Hepatocyte (in vitro differentiated cells): Measurements from ENCODE around the gene NME8. TPM values are rescaled to one million over a fixed set of nuclear protein-coding genes. Genes with fewer than 3 reads are reported as not detected.

Source experiments
- DNase-seq: peaks from one replicate; pipeline ENCODE4 v3.0.0-alpha.2; 2016; ENCODE audit warnings: low spot score
- H2AFZ ChIP-seq: fragments of 200-600 bp; sonication (generic); 2 replicates; pipeline ENCODE4 v1.6.0; 2016; ENCODE audit warnings: antibody characterized with exemption, mild to moderate bottlenecking
- H3K27ac ChIP-seq: fragments of 200-600 bp; sonication (generic); 2 replicates; pipeline ENCODE4 v1.5.1; 2016; ENCODE audit warnings: mild to moderate bottlenecking
- H3K27me3 ChIP-seq: fragments of 200-600 bp; sonication (generic); 2 replicates; pipeline ENCODE4 v1.6.1; 2016
- H3K36me3 ChIP-seq: fragments of 200-600 bp; sonication (generic); replicated peaks from 2 replicates; pipeline ENCODE4 v1.5.1; 2016; ENCODE audit warnings: low read depth; ENCODE audit not compliant: insufficient read depth
- H3K4me1 ChIP-seq: fragments of 200-600 bp; sonication (generic); 2 replicates; pipeline ENCODE4 v1.5.1; 2016; ENCODE audit warnings: mild to moderate bottlenecking, moderate library complexity; ENCODE audit not compliant: insufficient read depth
- H3K4me2 ChIP-seq: fragments of 200-600 bp; sonication (generic); 2 replicates; pipeline ENCODE4 v1.6.0; 2016
- H3K4me3 ChIP-seq: fragments of 200-600 bp; sonication (generic); 2 replicates; pipeline ENCODE4 v1.5.1; 2016; ENCODE audit warnings: mild to moderate bottlenecking
- H3K79me2 ChIP-seq: fragments of 200-600 bp; sonication (generic); 2 replicates; pipeline ENCODE4 v1.6.0; 2017; ENCODE audit warnings: mild to moderate bottlenecking
- H3K9me2 ChIP-seq: fragments of 200-600 bp; sonication (generic); replicated peaks from 2 replicates; pipeline ENCODE4 v1.6.0; 2017; ENCODE audit warnings: mild to moderate bottlenecking; ENCODE audit not compliant: insufficient read depth
- H3K9me3 ChIP-seq: fragments of 200-600 bp; sonication (generic); 2 replicates; pipeline ENCODE4 v1.5.1; 2016; ENCODE audit warnings: low read depth, mild to moderate bottlenecking
- H4K20me1 ChIP-seq: fragments of 200-600 bp; sonication (generic); 2 replicates; pipeline ENCODE4 v1.6.0; 2016; ENCODE audit warnings: mild to moderate bottlenecking; ENCODE audit not compliant: insufficient read depth, poor library complexity, severe bottlenecking
- CTCF ChIP-seq: fragments of 200-600 bp; sonication (generic); IDR thresholded peaks from 2 replicates; pipeline ENCODE4 v1.5.1; 2016; ENCODE audit warnings: antibody characterized with exemption, mild to moderate bottlenecking; ENCODE audit not compliant: poor library complexity
- EZH2 ChIP-seq: fragments of 200-600 bp; sonication (generic); IDR thresholded peaks from 2 replicates; pipeline ENCODE4 v1.6.1; 2016; ENCODE audit warnings: antibody characterized with exemption, mild to moderate bottlenecking, borderline replicate concordance
- EZH2phosphoT487 ChIP-seq: fragments of 200-600 bp; sonication (generic); IDR thresholded peaks from one replicate; pipeline ENCODE4 v1.6.1; 2018; ENCODE audit warnings: antibody characterized with exemption, mild to moderate bottlenecking, low read depth, moderate library complexity; ENCODE audit not compliant: unreplicated experiment, severe bottlenecking
- WGBS: methylation state at CpG from one replicate; pipeline ENCODE4 v1.1.6; 2016; ENCODE audit warnings: low lambda C conversion rate; ENCODE audit errors: missing lambda C conversion rate; 5-methylcytosine and 5-hydroxymethylcytosine counted together
- polyA plus RNA-seq: library from polyadenylated mRNA; unstranded; fragments of >200 nt; fragmentation: Nextera tagmentation; extraction: Ambion mirVana; gene quantifications from 2 replicates; pipeline ENCODE4 v1.2.1, GENCODE V29; 2016
- total RNA-seq: library from RNA; depleted of rRNA; stranded (reverse); fragments of >200 nt; gene quantifications from 2 replicates; pipeline ENCODE4 v1.2.3, GENCODE V29; 2014

Gene NME8
- total and polyA plus RNA-seq, 2 experiments from 2014 or later, result not detected

- WGBS, result 89% methylated on average over 6 of the region's 6 CpGs
- H3K27me3 ChIP-seq, result no peaks in the 10 kb centered on the region
- no peak for TF ChIP-seq CTCF
- no peak for TF ChIP-seq EZH2phosphoT487
- no peak for TF ChIP-seq EZH2
Measured at GRCh38 chr7:37882086-37882485, 33.7 kb downstream of the NME8 start.

GRCh38 chr7:37893359-37893758 is 45.0 kb downstream of the NME8 start:
- H3K27me3 ChIP-seq, result no peaks in the 10 kb centered on the region
- no peak for DNase-seq
- no peaks in the 10 kb centered on the region for H3K4me1 ChIP-seq
- no peaks in the 10 kb centered on the region for H3K9me2 ChIP-seq
- no peak overlapping the region for H3K4me2 ChIP-seq
- H4K20me1 ChIP-seq, result no peaks in the 10 kb centered on the region
- no peak overlapping the region for H2AFZ ChIP-seq
- H3K4me3 ChIP-seq, result no peak overlapping the region
- TF ChIP-seq CTCF (no peak), EZH2phosphoT487 (no peak), EZH2 (no peak)
- no peaks in the 10 kb centered on the region for H3K9me3 ChIP-seq
- H3K36me3 ChIP-seq, result no peaks in the 10 kb centered on the region
- H3K27ac ChIP-seq, result no peak overlapping the region
- no peaks in the 10 kb centered on the region for H3K79me2 ChIP-seq

More at GRCh38 chr7:37882086-37882485, 33.7 kb downstream of the NME8 start:
- Histone ChIP-seq H3K4me1 (no peaks in the 10 kb centered on the region), H4K20me1 (no peaks in the 10 kb centered on the region), H3K9me2 (no peaks in the 10 kb centered on the region), H2AFZ (no peak overlapping the region), H3K79me2 (no peaks in the 10 kb centered on the region), H3K4me3 (no peak overlapping the region), H3K9me3 (no peaks in the 10 kb centered on the region), H3K27ac (no peak overlapping the region), H3K4me2 (no peak overlapping the region), H3K36me3 (no peaks in the 10 kb centered on the region)
- DNase-seq, result no peak

- H3K27me3 ChIP-seq, result no peaks in the 10 kb centered on the region
- 82% methylated on average over 3 of the region's 3 CpGs for WGBS
- no peak for DNase-seq
- H3K9me3 ChIP-seq, result no peaks in the 10 kb centered on the region
- H3K4me3 ChIP-seq, result no peak overlapping the region
- H3K4me2 ChIP-seq, result no peak overlapping the region
- no peaks in the 10 kb centered on the region for H3K9me2 ChIP-seq
- no peaks in the 10 kb centered on the region for H3K36me3 ChIP-seq
- no peaks in the 10 kb centered on the region for H3K79me2 ChIP-seq
- no peak overlapping the region for H3K27ac ChIP-seq
- H4K20me1 ChIP-seq, result no peaks in the 10 kb centered on the region
- H3K4me1 ChIP-seq, result no peaks in the 10 kb centered on the region
- no peak for TF ChIP-seq EZH2phosphoT487
- no peak for TF ChIP-seq EZH2
- TF ChIP-seq CTCF, result no peak
- no peak overlapping the region for H2AFZ ChIP-seq
Measured at GRCh38 chr7:37894671-37895070, 46.3 kb downstream of the NME8 start.

DNA sequence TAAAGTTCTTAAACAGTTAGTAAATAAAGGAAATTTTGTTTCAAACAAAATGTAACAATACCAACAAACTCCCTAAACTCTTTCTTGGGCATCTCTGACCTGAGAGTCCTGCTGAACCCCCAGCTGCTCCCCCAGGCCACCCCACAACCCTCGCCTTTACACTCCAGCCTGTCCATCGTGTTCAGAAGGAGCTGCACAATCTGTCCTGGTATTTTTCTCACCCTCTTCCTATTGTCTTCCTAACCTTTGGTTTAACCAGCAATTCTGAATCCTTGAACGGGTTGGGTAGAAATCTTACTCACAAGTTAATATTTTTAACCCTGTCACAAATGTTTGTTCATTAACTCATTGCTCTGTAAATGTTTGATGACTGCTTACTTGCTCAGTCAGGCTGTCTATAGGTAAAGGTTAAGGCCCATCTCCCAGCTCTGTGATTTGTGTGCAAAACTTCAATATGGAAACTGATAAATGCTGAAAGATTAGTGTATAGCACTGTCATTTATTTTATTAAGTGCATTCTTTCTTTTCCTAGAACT is 51.4 kb downstream of the NME8 start:
- H3K27me3 ChIP-seq, result no peaks in the 10 kb centered on the region
- H4K20me1 ChIP-seq, result no peaks in the 10 kb centered on the region
- H3K4me2 ChIP-seq, result no peak overlapping the region
- no peak overlapping the region for H2AFZ ChIP-seq
- H3K9me2 ChIP-seq, result no peaks in the 10 kb centered on the region
- no peaks in the 10 kb centered on the region for H3K9me3 ChIP-seq
- H3K36me3 ChIP-seq, result no peaks in the 10 kb centered on the region
- DNase-seq, result no peak
- no peak for TF ChIP-seq EZH2phosphoT487
- no peak for TF ChIP-seq EZH2
- TF ChIP-seq CTCF, result no peak
- peaks cover 4% of the 10 kb centered on the region for H3K4me1 ChIP-seq
- no peak overlapping the region for H3K4me3 ChIP-seq
- H3K27ac ChIP-seq, result no peak overlapping the region
- WGBS, result 66% methylated on average over 3 of the region's 3 CpGs
- H3K79me2 ChIP-seq, result no peaks in the 10 kb centered on the region
